PFSK-1 (cell line): Measurements from ENCODE around the gene OSBPL6.

Source experiments
- FOXP2 ChIP-seq: optimal IDR thresholded peaks from 2 replicates; pipeline ENCODE3; 2011; ENCODE audit warnings: borderline replicate concordance, control low read depth, inconsistent platforms; ENCODE audit not compliant: insufficient read depth; ENCODE audit errors: extremely low read length, extremely low read depth
- POLR2AphosphoS5 ChIP-seq: IDR thresholded peaks from 2 replicates; pipeline ENCODE4 v1.6.1; 2012; ENCODE audit warnings: low read depth, mild to moderate bottlenecking, control low read depth, low read length, moderate library complexity
- SIN3A ChIP-seq: IDR thresholded peaks from 2 replicates; pipeline ENCODE4 v1.6.1; 2012; ENCODE audit warnings: mild to moderate bottlenecking, low read length, moderate library complexity, borderline replicate concordance; ENCODE audit not compliant: insufficient read depth
- TAF1 ChIP-seq: IDR thresholded peaks from 2 replicates; pipeline ENCODE4 v1.6.1; 2012; ENCODE audit warnings: low read length, control low read depth, borderline replicate concordance; ENCODE audit not compliant: insufficient read depth
- TF ChIP-seq, protein P1 (sequence below), 2 experiments: IDR thresholded peaks; 2 replicates each; pipeline versions ENCODE4 v1.6.1 to v1.8.0; 2011 to 2012; ENCODE audit warnings: low read depth in 2 of 2, low read length in 2 of 2, control low read depth in 1 of 2, inconsistent platforms in 1 of 2, mild to moderate bottlenecking in 1 of 2, moderate library complexity in 1 of 2; ENCODE audit not compliant: insufficient read depth in 1 of 2

OSBPL6 gene

DNA sequence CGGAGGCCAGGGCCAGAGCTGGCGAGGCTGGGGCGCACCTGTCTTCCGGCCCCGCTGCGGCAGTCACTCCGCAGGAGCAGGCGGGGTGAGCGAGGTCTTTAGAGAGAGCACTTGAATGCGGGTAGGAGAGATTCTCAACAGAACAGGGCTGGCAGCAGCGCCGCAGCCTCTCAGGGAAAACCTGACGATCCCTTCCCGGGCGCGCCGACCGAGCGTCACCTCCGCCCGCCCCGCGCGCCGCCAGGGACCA lies 256.1 kb downstream of the OSBPL6 start:
- TF ChIP-seq TAF1 = no peak
- no peak for TF ChIP-seq SIN3A
- no peak for TF ChIP-seq POLR2AphosphoS5
- TF ChIP-seq, protein P1, sequence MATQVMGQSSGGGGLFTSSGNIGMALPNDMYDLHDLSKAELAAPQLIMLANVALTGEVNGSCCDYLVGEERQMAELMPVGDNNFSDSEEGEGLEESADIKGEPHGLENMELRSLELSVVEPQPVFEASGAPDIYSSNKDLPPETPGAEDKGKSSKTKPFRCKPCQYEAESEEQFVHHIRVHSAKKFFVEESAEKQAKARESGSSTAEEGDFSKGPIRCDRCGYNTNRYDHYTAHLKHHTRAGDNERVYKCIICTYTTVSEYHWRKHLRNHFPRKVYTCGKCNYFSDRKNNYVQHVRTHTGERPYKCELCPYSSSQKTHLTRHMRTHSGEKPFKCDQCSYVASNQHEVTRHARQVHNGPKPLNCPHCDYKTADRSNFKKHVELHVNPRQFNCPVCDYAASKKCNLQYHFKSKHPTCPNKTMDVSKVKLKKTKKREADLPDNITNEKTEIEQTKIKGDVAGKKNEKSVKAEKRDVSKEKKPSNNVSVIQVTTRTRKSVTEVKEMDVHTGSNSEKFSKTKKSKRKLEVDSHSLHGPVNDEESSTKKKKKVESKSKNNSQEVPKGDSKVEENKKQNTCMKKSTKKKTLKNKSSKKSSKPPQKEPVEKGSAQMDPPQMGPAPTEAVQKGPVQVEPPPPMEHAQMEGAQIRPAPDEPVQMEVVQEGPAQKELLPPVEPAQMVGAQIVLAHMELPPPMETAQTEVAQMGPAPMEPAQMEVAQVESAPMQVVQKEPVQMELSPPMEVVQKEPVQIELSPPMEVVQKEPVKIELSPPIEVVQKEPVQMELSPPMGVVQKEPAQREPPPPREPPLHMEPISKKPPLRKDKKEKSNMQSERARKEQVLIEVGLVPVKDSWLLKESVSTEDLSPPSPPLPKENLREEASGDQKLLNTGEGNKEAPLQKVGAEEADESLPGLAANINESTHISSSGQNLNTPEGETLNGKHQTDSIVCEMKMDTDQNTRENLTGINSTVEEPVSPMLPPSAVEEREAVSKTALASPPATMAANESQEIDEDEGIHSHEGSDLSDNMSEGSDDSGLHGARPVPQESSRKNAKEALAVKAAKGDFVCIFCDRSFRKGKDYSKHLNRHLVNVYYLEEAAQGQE (IDR thresholded peaks at IDR 0.05; ENCODE audit: insufficient read depth in 1 of 2, low read depth in 2 of 2, low read length in 2 of 2) = no peak
- TF ChIP-seq FOXP2 = no peak

DNA sequence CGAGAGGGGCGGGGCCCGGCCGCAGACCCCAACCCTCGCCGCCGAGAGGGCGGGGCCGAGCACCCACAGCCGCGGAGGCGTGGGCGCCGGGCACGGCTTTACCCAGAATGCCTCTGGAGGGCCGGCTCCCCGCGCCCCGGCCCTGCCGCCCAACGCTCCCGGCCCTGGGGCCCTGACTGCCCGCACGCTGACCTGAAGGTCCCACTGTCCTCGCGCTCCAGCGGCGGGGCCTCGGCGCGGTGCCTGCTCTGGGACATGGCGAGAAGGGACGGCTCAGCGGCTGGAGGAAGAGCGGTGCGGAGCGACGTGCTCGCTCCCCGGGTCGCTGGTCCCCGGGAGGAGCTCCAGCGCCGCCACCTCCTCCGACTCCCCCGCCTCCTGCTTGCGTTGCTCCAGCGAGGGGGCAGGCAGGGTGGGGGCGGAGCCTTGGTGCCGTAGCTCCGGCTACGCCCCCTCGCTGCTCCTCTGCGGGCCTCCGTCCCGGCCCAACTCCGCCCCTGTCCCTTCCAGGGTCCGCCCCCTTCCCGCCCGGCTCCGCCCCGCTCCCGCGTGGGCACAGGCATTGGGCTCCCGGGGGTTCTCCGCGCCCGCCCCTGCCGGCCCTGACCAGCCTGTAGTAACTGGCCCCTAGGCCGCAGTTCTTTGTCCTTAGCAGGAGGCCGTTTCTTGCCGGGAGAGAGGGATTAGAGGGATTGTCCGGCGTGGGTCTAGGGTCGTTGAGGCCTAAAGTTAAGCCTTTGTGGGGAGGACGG lies 256.6 kb downstream of the OSBPL6 start, which contains the start of the genes PJVK and PRKRA:
PJVK (plus strand) TSS at position 605 of the 752 bp plus-strand sequence. CDS start 2,032 bp downstream, outside the sequence.
PRKRA (minus strand) TSS at position 402 of the 752 bp plus-strand sequence; CDS start at position 257, 145 bp downstream.
- TF ChIP-seq, protein P1 (IDR thresholded peaks at IDR 0.05; ENCODE audit: insufficient read depth in 1 of 2, low read depth in 2 of 2, low read length in 2 of 2) = peak in 1 of 2 experiments; percentile 36; a peak in 1 of 4 replicates
- TF ChIP-seq FOXP2 = no peak
- no peak for TF ChIP-seq TAF1
- peak; percentile 59; the same call in 1 of the 2 replicates for TF ChIP-seq SIN3A
- TF ChIP-seq POLR2AphosphoS5 = peak; percentile 91

DNA sequence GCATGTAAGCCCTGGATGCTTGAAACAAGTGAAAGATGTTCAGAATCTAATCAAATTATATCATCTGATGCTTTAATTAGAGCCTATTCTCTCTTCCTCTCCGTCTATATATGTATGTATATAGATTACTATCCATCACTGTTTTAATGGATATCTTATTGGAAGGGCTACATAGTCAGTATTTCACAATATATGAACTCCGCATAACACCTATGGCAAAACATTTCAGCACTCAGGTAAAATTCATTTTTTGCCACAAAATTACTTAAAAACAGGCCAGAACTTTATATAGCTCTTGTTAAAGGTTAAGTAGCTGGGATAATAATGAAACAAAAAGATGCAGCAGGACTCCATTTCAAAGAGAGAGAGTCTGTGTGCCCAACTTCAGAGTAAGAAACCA lies 258.0 kb downstream of the OSBPL6 start:
- TF ChIP-seq, protein P1 (IDR thresholded peaks at IDR 0.05; ENCODE audit: insufficient read depth in 1 of 2, low read depth in 2 of 2, low read length in 2 of 2) = no peak
- TF ChIP-seq POLR2AphosphoS5 = no peak
- TF ChIP-seq SIN3A = no peak
- no peak for TF ChIP-seq TAF1
- TF ChIP-seq FOXP2 = no peak
